ENCODE results near the gene ORC5. TPM values are rescaled to one million over a fixed set of nuclear protein-coding genes. Genes with fewer than 3 reads are reported as not detected.

Gene ORC5
- total and polyA plus RNA-seq, 9 donors: 11.9 to 21.5 (median 16.1) TPM

DNA sequence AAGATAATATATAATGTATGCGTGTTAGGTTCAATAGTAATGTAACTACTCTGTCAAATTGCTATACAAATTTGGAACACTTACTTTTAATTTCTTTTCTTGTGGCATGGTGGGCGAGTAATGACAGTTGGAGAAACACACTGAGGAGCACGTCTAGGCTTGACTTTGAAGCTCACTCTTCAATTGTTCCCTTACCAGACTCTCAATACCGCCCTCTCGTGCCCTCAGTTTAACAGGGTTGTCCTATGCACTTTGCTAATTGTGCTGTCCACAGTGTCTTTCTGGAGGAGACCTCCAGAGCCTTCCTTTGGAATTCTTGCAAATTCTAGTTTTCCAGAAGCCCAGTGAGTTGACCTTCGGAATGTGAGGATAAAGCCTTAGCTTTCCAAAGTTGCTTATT, 111.1 kb downstream of the ORC5 start:
- no peaks in the 10 kb centered on the region for H3K36me3 ChIP-seq
- no peak overlapping the region for H3K27ac ChIP-seq
- WGBS, 3 donors: 80 to 85% (median 82%) methylated on average over 6 of the region's 6 CpGs
- TF ChIP-seq POLR2A (IDR thresholded peaks at IDR 0.05): no peak
- no peak for TF ChIP-seq CTCF (IDR thresholded peaks at IDR 0.05)
- TF ChIP-seq EP300 (IDR thresholded peaks at IDR 0.05): no peak
- no peaks in the 10 kb centered on the region for H3K9me3 ChIP-seq
- no peak overlapping the region for H3K4me3 ChIP-seq
- DNase-seq: no peak
- no peaks in the 10 kb centered on the region for H3K4me1 ChIP-seq (ENCODE audit: insufficient read depth)
- H3K27me3 ChIP-seq: no peaks in the 10 kb centered on the region
- intact Hi-C loops (cut with DNase I): no loop called here

DNA sequence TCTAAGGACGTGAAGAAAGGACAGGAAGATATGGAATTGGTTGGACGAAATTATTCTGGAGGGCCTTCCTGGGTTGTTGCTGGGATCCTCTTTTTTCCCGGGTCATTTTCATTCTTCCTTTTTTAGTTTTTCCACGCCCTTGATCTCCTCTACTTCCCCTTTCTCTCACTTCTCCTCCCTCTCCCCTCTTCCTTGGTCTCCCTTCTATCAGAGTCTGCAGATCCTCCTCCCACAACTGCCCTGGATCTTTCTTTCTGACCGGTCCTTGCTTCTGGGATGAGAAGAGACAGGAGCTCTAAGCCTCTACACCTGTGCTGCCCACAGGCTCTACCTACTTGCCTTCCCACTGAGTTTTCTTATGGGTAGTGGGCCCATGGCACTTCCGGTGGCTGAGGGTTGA, 114.7 kb downstream of the ORC5 start:
- H3K9me3 ChIP-seq: no peaks in the 10 kb centered on the region
- no peak overlapping the region for H3K27ac ChIP-seq
- no peak for DNase-seq
- no peak overlapping the region for H3K4me3 ChIP-seq
- no peaks in the 10 kb centered on the region for H3K27me3 ChIP-seq
- H3K36me3 ChIP-seq: no peaks in the 10 kb centered on the region
- TF ChIP-seq CTCF (IDR thresholded peaks at IDR 0.05) (no peak), EP300 (IDR thresholded peaks at IDR 0.05) (no peak), POLR2A (IDR thresholded peaks at IDR 0.05) (no peak)
- intact Hi-C loops (cut with DNase I): no loop called here
- WGBS, 3 donors: 73 to 79% (median 75%) methylated on average over 6 of the region's 6 CpGs
- no peaks in the 10 kb centered on the region for H3K4me1 ChIP-seq (ENCODE audit: insufficient read depth)

- no peak overlapping the region for H3K4me3 ChIP-seq
- intact Hi-C loops (cut with DNase I): no loop called here
- no peaks in the 10 kb centered on the region for H3K9me3 ChIP-seq
- H3K27me3 ChIP-seq: no peaks in the 10 kb centered on the region
- no peak for TF ChIP-seq EP300 (IDR thresholded peaks at IDR 0.05)
- TF ChIP-seq POLR2A (IDR thresholded peaks at IDR 0.05): no peak
- TF ChIP-seq CTCF (IDR thresholded peaks at IDR 0.05): no peak
- no peaks in the 10 kb centered on the region for H3K36me3 ChIP-seq
- no peak overlapping the region for H3K27ac ChIP-seq
- DNase-seq: no peak
- no peaks in the 10 kb centered on the region for H3K4me1 ChIP-seq (ENCODE audit: insufficient read depth)
- WGBS, 3 donors: 16 to 27% (median 18%) methylated on average over 4 of the region's 4 CpGs
Measured at GRCh38 chr7:104091242-104091641, 116.6 kb downstream of the ORC5 start.

DNA sequence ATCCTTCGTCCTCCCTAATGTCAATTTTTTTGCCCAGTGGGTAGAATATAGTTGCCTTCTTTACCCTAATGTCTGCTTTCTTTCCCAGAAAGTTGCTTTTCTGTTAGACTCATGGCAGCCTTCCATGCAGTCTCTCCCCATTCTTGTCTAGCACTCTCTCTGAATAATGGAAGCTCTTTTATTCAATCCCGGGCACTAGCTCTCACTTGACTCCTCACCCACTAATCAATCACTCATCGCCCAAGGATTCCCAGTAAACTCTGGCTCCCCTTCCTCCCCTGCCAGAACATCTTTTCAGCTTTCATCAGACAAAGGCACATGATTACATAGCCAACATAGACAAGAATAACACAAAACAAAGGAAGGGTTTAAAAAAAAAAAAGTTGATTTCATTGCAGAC, 118.2 kb downstream of the ORC5 start:
- Histone ChIP-seq H3K4me3 (no peak overlapping the region), H3K4me1 (ENCODE audit: insufficient read depth) (no peaks in the 10 kb centered on the region), H3K27me3 (no peaks in the 10 kb centered on the region), H3K9me3 (no peaks in the 10 kb centered on the region), H3K36me3 (no peaks in the 10 kb centered on the region), H3K27ac (no peak overlapping the region)
- no peak for DNase-seq
- WGBS, 3 donors: 49 to 59% (median 56%) methylated on average over 3 of the region's 3 CpGs
- no peak for TF ChIP-seq POLR2A (IDR thresholded peaks at IDR 0.05)
- TF ChIP-seq CTCF (IDR thresholded peaks at IDR 0.05): no peak
- TF ChIP-seq EP300 (IDR thresholded peaks at IDR 0.05): no peak
- intact Hi-C loops (cut with DNase I): no loop called here

DNA sequence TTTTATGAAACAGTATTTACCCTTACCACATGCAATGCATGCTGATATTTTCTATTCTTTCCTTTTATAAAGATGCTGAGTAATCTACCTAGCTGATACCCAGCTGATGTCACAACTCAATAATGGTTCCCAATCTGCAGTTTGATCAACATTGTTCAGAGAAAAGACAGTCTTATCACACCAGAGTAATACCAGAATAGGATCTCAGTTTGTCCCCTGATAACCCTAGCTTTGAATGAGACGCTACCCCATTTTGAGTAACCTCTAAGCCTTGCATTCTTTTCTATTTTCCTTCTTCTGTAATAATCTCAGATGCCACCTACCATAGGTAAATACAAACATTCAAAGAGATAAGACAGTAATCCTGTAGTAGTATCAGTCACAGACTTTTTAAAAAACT, 118.8 kb downstream of the ORC5 start:
- TF ChIP-seq CTCF (IDR thresholded peaks at IDR 0.05) (no peak), EP300 (IDR thresholded peaks at IDR 0.05) (no peak), POLR2A (IDR thresholded peaks at IDR 0.05) (no peak)
- H3K36me3 ChIP-seq: no peaks in the 10 kb centered on the region
- no peaks in the 10 kb centered on the region for H3K27me3 ChIP-seq
- no peaks in the 10 kb centered on the region for H3K9me3 ChIP-seq
- H3K27ac ChIP-seq: no peak overlapping the region
- 77 to 88% (median 79%) methylated on average over 1 of the region's 1 CpG for WGBS, 3 donors
- no peak for DNase-seq
- no peak overlapping the region for H3K4me3 ChIP-seq
- intact Hi-C loops (cut with DNase I): no loop called here
- H3K4me1 ChIP-seq (ENCODE audit: insufficient read depth): no peaks in the 10 kb centered on the region

Data from ovary (tissue), 9 donors.